Nephron progenitor cell (in vitro differentiated cells): ENCODE data around the gene SLC22A7.
"Not testable (repeated sequence)": the region's sequence is repeated elsewhere in the genome, so short reads cannot be mapped to it uniquely, and the experiment has no call there.

ENCODE experiments used
- DNase-seq: peaks from one replicate; pipeline ENCODE4 v3.0.0; 2021
- H3K27ac Mint-ChIP-seq: 2 replicates; pipeline ENCODE4 v1.8.0; 2021; ENCODE audit warnings: mild to moderate bottlenecking, moderate library complexity, mixed read lengths
- H3K27me3 Mint-ChIP-seq: 2 replicates; pipeline ENCODE4 v1.8.0; 2021; ENCODE audit warnings: mild to moderate bottlenecking, low read depth, mixed read lengths; ENCODE audit not compliant: poor library complexity
- H3K36me3 Mint-ChIP-seq: 2 replicates; pipeline ENCODE4 v1.8.0; 2021; ENCODE audit warnings: low read depth, mixed read lengths
- H3K4me1 Mint-ChIP-seq: 2 replicates; pipeline ENCODE4 v1.8.0; 2021; ENCODE audit warnings: mixed read lengths
- H3K4me3 Mint-ChIP-seq: 2 replicates; pipeline ENCODE4 v1.8.0; 2021; ENCODE audit warnings: mild to moderate bottlenecking, moderate library complexity, mixed read lengths
- H3K9me3 Mint-ChIP-seq: 2 replicates; pipeline ENCODE4 v1.8.0; 2021; ENCODE audit warnings: mild to moderate bottlenecking, moderate library complexity, mixed read lengths
- TF ChIP-seq, protein P1 (sequence below): fragments of 200-600 bp; sonication (generic); IDR thresholded peaks from 2 replicates; pipeline ENCODE4 v1.5.0; 2021; ENCODE audit warnings: antibody characterized with exemption

SLC22A7 gene

DNA sequence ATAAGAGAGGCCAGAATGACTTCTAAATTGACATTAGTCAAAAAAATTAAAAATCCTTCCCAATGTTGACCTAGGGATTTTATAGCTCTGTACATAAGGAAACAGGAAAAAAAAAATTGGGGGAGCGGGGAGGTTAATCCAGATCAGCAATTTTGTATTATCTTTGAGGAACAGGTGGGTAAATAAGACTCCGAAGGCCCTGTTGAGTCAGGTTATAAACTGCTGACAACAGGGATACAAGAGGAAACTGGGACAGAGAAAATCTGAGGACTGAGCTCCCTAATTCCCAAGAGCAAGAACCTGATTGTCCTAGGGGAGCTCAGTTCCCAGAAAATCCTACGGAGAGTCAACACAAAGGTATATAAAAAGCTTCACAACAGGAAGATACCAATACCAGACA, 37.4 kb downstream of the SLC22A7 start:
- Mint-ChIP-seq H3K27me3 (peaks cover 4% of the 10 kb centered on the region), H3K36me3 (peaks cover 37% of the 10 kb centered on the region), H3K4me1 (peaks cover 10% of the 10 kb centered on the region), H3K4me3 (no peak overlapping the region), H3K9me3 (no peaks in the 10 kb centered on the region), H3K27ac (no peak overlapping the region)
- no peak for DNase-seq
- TF ChIP-seq, protein P1, sequence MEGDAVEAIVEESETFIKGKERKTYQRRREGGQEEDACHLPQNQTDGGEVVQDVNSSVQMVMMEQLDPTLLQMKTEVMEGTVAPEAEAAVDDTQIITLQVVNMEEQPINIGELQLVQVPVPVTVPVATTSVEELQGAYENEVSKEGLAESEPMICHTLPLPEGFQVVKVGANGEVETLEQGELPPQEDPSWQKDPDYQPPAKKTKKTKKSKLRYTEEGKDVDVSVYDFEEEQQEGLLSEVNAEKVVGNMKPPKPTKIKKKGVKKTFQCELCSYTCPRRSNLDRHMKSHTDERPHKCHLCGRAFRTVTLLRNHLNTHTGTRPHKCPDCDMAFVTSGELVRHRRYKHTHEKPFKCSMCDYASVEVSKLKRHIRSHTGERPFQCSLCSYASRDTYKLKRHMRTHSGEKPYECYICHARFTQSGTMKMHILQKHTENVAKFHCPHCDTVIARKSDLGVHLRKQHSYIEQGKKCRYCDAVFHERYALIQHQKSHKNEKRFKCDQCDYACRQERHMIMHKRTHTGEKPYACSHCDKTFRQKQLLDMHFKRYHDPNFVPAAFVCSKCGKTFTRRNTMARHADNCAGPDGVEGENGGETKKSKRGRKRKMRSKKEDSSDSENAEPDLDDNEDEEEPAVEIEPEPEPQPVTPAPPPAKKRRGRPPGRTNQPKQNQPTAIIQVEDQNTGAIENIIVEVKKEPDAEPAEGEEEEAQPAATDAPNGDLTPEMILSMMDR: no peak

DNA sequence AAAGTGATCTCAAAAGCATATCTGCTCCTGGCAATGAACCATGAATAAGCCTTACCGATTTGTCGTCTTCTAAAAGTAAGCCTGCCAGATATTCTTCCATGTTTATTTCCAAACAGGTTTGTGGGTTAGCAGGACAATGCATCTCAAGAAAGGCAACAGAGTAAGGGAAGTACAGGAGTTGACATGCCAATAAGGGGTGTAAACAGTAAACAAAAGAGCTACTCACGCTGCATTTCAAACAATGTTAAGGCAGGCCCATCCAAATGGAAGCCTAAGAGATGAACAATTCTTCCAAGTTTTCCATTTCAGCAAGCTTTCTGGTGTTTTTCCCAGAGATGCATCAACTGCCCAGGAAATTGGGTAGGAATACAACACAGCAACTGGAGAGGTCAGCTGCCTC, 38.3 kb downstream of the SLC22A7 start:
- H3K4me1 Mint-ChIP-seq: peaks cover 10% of the 10 kb centered on the region
- peaks cover 3% of the 10 kb centered on the region for H3K27me3 Mint-ChIP-seq
- TF ChIP-seq, protein P1: no peak

GRCh38 chr6:43338243-43338642, 40.2 kb downstream of the SLC22A7 start:
- Mint-ChIP-seq H3K4me3 (no peak overlapping the region), H3K27ac (no peak overlapping the region), H3K36me3 (peaks cover 61% of the 10 kb centered on the region), H3K9me3 (no peaks in the 10 kb centered on the region), H3K4me1 (peaks cover 10% of the 10 kb centered on the region), H3K27me3 (no peaks in the 10 kb centered on the region)
- TF ChIP-seq, protein P1: no peak
- DNase-seq: no peak

More for the DNA sequence above, 38.3 kb downstream of the SLC22A7 start:
- Mint-ChIP-seq H3K36me3 (peaks cover 45% of the 10 kb centered on the region), H3K4me3 (no peak overlapping the region), H3K9me3 (no peaks in the 10 kb centered on the region), H3K27ac (no peak overlapping the region)
- no peak for DNase-seq

DNA sequence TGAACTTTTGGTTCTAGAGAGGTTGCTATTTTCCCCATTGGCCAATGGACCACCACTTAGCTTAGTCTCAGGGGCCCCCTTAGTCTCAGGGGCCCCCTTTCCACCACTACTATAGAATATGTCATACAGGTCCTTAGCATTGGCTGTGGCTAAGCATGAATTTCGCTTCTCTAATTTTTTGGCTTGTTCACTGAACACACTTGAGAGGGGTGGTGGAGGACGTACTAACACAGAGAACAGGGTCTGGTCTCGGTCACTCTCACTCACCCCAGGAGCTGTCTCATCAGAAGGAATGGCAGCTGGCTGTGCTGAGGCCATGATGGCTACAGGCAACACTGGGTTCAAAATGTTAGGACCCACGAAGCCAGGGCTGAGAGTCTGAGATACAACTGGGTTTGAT, 41.1 kb downstream of the SLC22A7 start:
- no peak for DNase-seq
- Mint-ChIP-seq H3K4me3 (no peak overlapping the region), H3K9me3 (no peaks in the 10 kb centered on the region), H3K4me1 (peaks cover 10% of the 10 kb centered on the region), H3K36me3 (peaks cover 62% of the 10 kb centered on the region), H3K27ac (no peak overlapping the region), H3K27me3 (no peaks in the 10 kb centered on the region)
- TF ChIP-seq, protein P1: no peak

GRCh38 chr6:43346243-43346642, 48.2 kb downstream of the SLC22A7 start:
- not testable (repeated sequence) for H3K9me3 Mint-ChIP-seq, H3K27ac Mint-ChIP-seq, H3K4me3 Mint-ChIP-seq, DNase-seq, H3K4me1 Mint-ChIP-seq, H3K27me3 Mint-ChIP-seq
- peaks cover 37% of the 10 kb centered on the region for H3K36me3 Mint-ChIP-seq

- Mint-ChIP-seq H3K4me1 (no peaks in the 10 kb centered on the region), H3K36me3 (peaks cover 40% of the 10 kb centered on the region), H3K27ac (no peak overlapping the region), H3K4me3 (no peak overlapping the region), H3K27me3 (no peaks in the 10 kb centered on the region), H3K9me3 (no peaks in the 10 kb centered on the region)
- DNase-seq: no peak
- TF ChIP-seq, protein P1: no peak
Measured at GRCh38 chr6:43347021-43347420, 49.0 kb downstream of the SLC22A7 start.
